HG02678 (cell line): ENCODE data around the gene RPS6KA5.
"Not testable (repeated sequence)": the region's sequence is repeated elsewhere in the genome, so short reads cannot be mapped to it uniquely, and the experiment has no call there.

Source experiments
- ATAC-seq: cut with Tn5 transposase; IDR thresholded peaks from one replicate; pipeline ENCODE4 v1.9.1; 2021; ENCODE audit warnings: mild to moderate bottlenecking, moderate library complexity; ENCODE audit not compliant: unreplicated experiment

The RPS6KA5 gene

DNA sequence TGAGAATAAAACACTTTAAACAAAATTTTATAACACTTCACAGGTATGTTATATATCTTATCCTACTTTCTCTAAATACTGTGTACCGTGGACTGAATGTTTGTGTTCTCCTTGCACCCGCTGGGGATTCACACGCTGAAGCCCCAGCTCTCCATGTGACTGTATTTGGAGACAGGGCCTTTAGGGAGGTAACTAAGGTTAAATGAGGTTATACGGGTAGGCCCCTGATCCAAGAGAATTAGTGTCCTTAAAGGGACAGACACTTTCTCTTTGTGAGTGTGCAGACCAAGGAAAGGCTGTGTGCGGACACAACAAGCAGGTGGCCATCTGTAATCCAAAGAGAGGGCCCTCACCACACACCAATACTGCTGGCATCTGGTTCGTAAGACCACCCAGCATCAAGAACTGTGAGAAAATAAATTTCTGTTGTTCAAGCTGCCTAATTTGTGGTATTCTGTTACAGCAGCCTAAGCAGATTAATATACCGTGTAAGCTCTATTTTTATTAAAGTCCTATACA is 174.1 kb downstream of the RPS6KA5 start:
- ATAC-seq = no peak

DNA sequence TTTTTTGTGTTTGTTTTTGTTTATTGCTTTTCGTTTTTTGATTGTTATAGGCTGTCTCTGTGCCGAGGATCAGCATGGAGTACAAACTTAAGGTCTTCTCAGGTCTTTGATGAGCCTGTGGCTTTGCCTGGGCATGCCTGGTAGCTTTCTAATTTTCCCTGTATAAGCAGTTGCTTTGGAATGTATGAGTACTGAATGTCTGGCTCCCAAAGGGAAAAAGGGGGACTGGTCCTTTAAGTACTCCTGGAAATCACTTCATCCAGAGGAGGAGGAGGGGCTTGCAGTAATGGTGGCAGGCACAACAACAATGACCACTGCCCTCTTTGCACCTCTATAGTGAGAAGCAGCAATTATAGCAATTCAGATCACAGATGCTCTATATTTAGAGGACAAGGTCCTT is 176.7 kb downstream of the RPS6KA5 start:
- ATAC-seq = no peak

DNA sequence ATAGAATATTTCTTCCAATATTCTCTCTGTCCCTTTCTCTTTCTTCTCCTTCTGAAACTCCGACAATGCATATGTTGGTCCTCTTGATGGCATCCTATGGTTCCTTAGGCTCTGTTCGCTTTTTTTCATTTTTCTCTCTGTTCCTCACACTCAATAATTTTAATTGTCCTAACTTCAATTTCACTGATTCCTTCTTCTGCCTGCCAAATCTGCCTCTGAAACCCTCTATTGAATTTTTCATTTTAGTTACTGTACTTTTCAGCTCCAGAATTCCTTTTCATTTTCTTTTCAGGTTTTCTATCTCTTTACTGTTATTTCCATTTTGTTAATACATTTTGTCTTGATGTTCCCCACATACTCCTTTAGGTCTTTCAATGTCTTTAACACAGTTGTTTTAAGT is 177.2 kb downstream of the RPS6KA5 start:
- ATAC-seq = no peak

DNA sequence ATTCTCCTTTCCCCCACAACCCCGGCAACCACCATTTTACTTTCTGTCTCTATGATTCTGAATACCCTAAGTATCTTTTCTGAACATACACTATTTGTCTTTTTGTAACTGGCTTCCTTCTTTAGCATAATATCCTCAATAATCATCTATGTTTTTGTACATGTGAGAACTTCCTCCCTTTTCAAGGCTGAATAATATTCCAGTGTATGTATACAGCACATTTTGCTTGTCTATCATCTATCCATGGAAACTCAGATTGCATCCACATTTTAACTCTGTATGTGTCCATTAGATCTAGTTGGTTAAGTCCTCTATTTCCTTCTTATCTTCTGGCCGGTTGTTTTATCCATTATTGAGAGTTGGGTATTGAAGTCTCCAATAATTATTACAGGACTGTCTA is 180.2 kb downstream of the RPS6KA5 start:
- ATAC-seq = no peak

DNA sequence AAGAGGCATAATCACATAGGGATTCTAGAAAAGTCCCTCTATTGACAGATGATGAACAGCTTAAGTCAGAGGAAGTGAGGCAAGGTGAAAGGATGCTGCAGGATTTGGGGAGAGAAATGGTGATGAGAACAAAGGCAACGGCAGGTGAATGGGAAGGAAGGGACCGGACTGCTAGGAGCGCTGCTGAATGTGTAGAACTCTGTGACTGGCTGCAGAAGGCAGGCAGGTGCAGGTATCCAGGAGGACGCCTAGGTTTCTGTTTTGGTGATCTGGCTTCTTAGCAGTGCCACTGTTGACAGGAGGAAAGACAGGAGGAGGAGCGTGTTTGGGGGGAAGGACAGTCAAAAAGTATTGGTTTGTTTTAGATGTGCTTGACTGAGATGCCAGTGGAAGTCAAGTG is 185.8 kb downstream of the RPS6KA5 start:
- ATAC-seq = no peak

DNA sequence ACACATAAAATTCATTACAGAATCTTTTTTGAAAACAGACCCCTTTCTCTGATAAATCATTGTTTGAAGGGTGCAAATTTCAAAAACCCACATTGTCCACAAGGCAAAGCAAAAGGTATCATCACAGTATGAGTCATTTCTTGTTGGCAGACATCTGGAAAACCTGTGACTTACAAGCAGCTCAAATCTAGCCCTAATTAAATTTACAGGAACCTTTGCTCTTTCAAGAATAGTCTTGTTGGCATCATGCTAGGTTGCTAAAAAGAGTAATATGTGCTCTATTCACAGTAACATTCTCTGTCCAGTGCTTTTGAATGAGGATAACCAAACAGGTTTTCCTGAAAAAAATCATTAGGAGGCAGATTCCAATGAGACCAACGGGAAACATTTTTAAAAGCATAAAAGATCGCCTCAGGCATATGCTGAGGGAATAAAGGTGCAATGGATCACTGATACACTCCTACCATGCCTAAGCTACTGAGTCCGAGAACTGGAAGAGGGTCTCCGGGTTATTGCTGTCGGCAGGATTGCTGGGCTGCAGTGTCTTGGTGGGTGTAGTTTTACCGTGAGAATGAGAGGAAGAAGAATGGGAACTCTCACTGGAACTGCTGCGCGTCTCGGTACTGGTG is 188.7 kb downstream of the RPS6KA5 start:
- ATAC-seq = no peak

DNA sequence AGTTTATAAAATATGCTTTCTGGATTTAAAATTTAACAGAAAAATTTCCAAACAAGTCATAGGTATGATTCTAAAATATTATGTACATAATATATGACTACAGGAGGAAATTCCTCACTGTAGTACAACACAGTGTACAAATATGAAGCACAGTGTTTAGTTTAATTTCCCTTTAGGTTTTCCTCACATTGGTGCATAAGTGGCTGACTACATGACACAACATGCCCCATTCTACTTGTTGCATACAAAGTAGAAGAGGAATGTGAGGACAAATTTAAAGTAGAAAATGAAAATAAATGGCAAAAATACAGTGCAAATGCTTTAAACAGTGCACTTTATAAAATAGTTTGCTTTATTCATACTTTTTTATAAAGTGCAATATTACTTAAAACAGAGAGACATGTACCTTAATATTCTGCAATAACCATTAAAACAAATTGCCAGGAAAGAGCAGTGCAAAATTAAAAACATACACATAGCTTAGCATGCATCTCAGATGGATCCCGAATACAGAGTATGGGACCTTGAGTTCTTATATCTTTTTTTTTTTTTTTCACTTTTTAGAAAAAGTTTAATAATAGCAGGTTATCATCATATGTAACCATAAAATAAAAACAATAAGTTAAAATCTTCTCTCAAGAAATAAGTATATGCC is 189.4 kb downstream of the RPS6KA5 start:
- no peak for ATAC-seq

DNA sequence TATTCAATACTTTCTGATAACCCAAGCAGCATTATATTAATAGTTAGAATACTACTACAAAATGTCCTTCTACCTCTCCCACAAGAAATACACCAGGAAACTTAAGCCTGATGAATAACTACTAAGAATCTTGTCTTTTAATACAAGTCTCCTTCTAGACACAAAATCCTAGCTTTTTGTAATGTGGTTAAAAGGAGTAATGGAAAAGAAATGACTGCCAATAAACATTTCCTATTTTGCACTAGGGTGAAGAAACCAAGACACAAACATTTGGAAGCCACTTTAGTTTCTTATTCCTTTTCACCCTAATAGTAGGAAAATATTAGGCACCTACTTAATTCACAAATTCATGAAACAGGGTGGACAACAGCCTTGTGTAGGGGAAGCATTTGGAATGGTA is 192.9 kb downstream of the RPS6KA5 start:
- no peak for ATAC-seq

DNA sequence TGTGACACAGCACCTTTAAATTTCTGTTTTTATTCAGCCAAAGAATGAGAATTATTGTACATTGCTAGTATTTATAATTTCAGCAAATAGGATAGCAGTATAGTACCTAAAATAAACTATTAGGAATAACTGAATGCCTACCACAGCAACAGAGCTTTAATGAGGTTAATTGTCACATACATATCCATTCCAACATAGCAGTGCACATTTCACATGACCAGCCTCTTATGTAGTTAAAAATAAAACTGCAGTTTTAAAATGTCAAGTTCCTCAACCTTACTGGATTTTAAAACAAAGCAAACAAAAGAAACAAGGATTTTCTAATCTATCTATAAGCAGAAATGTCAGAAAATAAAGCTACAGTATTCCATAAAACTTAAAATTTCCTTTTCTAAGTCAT is 193.6 kb downstream of the RPS6KA5 start:
- ATAC-seq = no peak

DNA sequence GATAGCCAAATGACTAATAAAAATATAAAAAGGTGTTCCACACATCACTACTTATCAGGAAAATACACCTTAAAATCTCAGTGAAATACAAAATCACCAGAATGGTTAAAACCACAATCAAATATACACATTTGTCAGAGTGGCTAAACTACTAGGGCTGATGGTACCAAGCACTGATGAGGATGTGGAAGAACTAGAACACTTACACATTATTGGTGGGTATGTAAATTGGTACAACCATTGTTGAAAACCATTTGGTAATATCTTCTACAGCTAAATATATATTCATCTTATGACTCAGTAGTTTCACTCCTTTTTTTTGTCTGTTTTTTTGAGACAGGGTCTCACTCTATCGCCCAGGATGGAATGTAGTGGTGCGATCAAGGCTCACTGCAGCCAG is 195.7 kb downstream of the RPS6KA5 start:
- ATAC-seq = no peak

DNA sequence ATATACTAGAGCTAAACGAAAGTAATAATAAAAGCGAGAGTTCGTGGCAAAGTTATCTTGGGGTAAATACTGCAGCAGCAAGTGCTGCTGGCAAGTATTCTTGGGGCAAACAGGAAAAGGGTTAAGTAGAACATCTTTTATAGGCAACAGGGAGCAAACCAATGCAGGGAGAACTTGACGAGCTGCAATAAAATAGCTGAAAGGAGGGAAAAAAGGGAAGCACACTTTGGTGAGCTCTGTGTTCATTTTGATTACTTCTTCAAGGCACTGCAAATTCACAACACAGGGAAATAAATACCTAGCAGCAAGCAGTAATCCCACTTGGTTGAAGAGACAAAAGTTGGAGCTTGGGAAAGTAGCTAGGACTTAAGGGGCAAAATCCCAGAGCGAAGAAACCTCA is 201.9 kb downstream of the RPS6KA5 start:
- no peak for ATAC-seq

DNA sequence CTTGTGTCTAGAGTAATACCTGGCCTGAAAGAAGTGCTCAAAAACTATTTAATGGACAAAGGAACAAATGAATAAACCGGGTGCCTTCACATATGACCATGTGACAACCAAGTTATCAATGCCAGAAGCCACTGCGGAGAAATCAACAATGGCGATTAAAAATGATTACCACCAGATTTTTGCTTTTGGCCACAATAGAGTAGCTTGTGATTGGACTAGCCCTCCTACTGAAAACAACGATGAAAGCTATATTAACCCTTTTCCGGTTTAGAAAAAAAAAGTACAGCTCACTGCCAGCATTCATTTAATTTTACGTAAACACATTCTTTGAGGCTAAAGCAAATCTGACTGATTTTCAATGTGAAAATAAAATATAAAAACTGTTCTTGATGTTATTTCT is 202.6 kb downstream of the RPS6KA5 start:
- no peak for ATAC-seq

DNA sequence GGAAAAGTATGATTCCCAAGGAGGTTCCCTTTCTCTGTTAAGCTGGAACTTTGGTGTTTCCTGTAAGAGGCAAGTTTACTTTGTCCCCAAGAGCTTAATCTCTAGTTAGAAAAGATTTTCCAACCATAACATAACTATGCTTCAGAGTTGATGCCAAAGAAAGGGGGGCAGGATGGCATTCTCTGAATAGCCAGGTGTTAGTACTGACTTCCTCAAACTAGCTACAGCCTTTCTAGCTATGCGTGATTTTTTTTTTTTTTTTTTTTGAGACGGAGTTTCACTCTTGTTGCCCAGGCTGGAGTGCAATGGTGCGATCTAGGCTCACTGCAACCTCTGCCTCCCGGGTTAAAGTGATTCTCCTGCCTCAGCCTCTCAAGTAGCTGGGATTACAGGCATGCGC is 204.3 kb downstream of the RPS6KA5 start:
- ATAC-seq = not testable (repeated sequence)

DNA sequence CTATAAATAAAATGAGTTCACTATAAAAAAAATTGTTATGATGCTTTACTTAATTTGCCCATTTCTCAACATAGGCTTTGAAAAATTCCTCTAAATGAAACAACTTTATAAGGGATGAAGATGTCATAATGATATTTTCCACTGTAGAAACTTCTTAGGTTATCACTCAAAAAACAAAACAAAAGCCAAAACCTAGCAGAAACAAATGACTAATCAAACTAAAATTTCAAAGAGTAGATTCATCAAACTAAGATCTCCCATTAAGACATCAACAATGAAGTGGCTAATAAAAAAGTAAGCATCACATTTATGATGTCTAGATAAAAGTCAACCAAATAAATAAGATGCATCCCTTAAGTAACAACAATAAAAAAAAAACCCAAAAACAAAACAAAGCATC is 207.3 kb downstream of the RPS6KA5 start:
- no peak for ATAC-seq

DNA sequence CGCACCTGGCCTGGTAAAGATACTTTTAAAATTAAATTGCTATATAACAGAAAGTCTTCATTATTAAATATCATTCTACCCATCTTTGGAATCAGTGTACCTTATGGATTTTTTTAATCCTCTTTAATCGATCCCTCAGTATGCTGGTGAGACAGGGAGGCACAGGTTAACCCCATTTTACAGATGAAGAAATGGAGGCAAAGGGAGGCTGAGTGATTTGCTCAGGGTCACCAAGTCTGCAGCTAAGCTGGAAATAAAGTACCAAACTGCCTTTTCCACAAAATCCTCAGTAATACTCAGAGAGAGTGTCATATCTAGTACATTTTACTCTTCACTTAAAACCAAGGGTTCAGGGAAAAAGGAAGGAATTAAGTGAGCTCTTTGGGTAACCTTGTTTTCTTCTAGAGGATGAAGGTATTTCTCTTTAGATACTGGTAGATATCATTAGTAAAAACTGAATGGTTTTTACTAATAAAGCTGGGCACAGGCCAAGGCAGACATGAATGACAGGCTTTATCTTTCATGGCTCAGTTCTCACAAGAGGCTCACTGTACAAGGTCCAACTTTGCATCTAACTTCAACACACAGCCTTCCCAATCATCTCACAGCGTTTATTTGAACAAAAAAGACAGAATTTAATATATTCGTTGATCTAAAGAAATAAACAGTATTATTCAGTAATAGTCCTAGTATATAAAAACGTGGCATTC is 209.0 kb downstream of the RPS6KA5 start:
- no peak for ATAC-seq

DNA sequence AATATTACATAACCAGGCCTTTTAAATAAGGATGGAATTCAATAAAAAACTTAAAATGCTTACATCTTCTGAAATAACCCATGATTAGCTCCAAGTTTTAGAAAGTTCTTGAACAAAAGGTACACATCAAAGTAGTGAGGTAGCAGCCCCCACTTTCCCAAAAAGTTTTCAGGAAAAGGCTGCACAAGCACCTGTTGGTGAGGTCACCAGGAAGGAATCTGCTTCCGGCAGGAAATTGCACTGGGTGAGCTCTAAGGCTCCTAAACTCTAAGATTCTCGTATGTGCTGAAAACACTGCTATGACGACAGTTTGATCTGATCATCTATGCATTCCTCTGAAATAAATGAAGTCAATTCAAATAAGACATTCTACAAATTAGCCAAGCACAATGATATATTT is 210.0 kb downstream of the RPS6KA5 start:
- no peak for ATAC-seq

DNA sequence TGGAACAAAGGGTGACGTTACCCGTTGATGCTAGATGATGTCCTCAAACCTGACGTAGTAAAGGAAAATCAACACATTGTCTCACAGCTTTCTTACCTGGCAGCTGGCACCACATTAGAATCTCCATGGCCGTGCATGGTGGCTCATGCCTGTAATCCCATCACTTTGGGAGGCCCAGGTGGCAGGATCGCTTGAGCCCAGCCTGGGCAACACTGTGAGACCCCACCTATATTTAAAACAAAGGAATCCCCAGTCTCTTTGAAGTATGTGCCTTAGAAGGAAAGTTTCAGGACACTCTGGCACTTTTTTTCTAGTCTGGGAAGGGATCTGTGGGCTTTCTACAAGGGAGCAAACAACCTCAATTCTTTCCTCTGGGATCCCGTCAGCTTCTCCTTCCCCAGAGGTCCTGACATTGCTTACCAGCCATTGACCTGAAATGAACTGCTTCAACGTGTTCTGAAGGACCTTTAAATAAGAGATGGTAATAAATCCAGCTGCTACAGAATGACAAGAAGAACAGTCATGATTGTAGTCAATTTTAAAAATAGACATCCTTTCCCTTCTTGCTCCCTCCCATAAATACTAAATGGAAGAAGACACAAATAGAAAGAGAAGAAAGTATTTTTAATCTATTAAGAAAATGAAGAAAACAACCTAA is 210.5 kb downstream of the RPS6KA5 start:
- no peak for ATAC-seq

DNA sequence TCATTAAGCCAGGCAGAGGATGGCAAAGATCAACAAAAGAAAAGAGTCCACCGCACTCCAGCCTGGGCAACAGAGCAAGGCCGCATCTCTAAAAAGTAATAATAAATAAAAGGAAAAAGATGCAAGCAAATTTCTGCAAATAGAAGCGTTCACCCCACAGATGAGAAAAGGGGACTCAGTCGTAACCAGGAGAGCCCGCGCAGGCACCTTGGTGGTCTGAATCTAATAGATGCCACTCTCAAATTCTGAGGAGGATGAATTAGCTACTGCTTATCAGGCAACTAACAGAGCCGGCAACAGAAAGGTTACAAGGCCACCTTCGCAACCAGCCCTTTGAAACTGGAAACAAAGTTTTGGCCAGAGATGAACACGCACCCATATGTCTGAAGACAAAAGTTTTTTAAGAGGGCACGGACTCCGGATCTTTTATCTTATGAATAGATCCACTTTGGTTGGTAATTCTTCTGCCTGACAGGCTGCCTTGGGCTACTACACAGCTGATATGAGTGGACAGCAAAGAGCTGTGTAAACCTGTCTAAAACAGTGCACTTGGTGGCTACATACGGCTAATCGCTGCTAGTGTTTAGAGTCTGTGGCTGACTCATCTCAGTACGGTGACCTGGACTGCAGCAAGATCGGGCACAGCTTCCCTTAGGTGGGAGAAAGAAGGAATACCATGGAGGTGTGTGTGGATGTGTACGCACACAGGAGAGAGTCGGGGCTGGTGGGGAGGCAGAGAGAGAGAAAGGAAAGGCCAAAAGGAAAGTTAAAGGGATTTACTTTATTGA is 211.3 kb downstream of the RPS6KA5 start:
- ATAC-seq = no peak

DNA sequence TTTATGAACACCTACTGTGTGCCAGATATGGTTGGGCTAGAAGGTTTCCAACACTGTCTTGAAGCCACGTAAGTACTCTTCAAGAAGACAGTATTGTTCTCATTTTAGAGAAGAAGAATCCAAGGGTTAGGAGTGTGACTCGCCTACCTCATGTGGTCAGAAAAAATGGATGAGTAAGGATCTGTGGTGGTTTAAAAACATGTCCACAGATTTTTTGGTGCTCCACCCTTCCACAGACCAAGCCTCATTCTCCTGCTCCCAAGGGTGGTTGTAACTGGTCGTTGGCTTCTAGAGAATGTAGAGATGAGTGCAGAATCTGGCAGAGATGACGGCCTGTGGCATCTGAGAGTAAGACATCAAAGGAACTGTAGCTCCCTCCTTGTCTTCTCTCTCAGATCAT is 213.9 kb downstream of the RPS6KA5 start:
- no peak for ATAC-seq

DNA sequence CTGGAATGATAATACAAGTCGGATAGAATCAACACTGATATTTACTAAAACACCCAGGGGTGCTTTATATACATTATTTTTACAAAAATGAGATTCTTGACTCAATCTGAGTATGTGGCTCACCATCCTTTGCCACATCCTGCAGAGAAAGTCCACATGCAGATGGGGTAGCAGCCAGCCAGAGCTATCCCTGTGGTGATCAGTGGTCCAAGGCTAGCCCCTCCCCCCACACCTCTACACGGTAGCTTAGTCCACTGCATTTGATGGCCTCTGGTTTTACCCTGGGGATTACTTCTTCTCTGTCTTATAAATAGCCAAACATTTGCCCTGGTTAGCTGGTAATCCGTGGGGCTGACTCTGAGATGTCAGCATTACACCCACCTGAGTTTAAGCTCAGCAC is 216.1 kb downstream of the RPS6KA5 start:
- no peak for ATAC-seq

DNA sequence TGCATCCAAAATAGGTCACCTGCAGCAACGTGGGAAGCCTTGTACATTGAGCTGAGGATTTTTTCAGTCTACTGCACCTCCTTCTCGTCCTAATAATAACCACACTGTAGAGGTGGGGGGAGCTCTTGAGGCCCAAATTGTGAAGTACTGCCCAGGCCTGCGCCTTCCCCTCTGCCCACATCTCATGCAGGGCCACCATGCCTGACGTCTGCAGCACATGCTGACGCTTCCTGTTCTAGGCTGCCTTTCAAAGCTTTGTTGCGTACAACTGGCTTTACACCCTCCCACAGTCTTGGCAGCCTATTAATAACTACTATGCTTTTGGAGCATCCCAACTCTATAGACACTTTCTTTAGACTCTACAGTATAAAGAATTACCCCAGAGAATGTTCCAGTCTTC is 217.7 kb downstream of the RPS6KA5 start:
- no peak for ATAC-seq
